RWPE1 (cell line): Measurements from ENCODE around the gene HIVEP3.

Experiments
- CTCF ChIA-PET: fragments of 350-600 bp; sonication (Branson Sonifier 250); formaldehyde crosslinking; extraction: SDS; loops from one replicate; lab custom pipeline; 2021; lab: Yijun Ruan, JAX
- POLR2A ChIA-PET: fragments of 400-600 bp; formaldehyde crosslinking; extraction: SDS; loops from one replicate; lab custom pipeline; 2020; ENCODE audit warnings: antibody characterized with exemption; ENCODE audit not compliant: low non-redundant PET; lab: Yijun Ruan, JAX
- DNase-seq: peaks from one replicate; pipeline ENCODE4 v3.0.0; 2012; ENCODE audit warnings: low spot score
- H3K27ac ChIP-seq: fragments of 450-650 bp; 2 replicates; pipeline ENCODE4 v1.5.1; 2017
- TF ChIP-seq, protein P1 (sequence below): fragments of 450-650 bp; conservative IDR thresholded peaks from 2 replicates; pipeline ENCODE4 v1.5.1; 2017; ENCODE audit warnings: low read depth, mild to moderate bottlenecking

The HIVEP3 gene

GRCh38 chr1:41853907-41854306 lies 64.8 kb downstream of the HIVEP3 start:
- CTCF ChIA-PET = no interaction called here

GRCh38 chr1:41852091-41852490 lies 66.6 kb downstream of the HIVEP3 start:
- ChIA-PET POLR2A (no interaction called here), CTCF (interaction anchor here (1.1 kb wide), 1 partner anchor 13 kb away, joined by 3 read pairs; no protein-coding TSS in a partner anchor)
- DNase-seq = no peak
- peak overlapping the region; percentile 63 for H3K27ac ChIP-seq
- TF ChIP-seq, protein P1, sequence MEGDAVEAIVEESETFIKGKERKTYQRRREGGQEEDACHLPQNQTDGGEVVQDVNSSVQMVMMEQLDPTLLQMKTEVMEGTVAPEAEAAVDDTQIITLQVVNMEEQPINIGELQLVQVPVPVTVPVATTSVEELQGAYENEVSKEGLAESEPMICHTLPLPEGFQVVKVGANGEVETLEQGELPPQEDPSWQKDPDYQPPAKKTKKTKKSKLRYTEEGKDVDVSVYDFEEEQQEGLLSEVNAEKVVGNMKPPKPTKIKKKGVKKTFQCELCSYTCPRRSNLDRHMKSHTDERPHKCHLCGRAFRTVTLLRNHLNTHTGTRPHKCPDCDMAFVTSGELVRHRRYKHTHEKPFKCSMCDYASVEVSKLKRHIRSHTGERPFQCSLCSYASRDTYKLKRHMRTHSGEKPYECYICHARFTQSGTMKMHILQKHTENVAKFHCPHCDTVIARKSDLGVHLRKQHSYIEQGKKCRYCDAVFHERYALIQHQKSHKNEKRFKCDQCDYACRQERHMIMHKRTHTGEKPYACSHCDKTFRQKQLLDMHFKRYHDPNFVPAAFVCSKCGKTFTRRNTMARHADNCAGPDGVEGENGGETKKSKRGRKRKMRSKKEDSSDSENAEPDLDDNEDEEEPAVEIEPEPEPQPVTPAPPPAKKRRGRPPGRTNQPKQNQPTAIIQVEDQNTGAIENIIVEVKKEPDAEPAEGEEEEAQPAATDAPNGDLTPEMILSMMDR = no peak

More at GRCh38 chr1:41853907-41854306, 64.8 kb downstream of the HIVEP3 start:
- TF ChIP-seq, protein P1 = no peak
- POLR2A ChIA-PET = no interaction called here
- H3K27ac ChIP-seq = no peak overlapping the region
- no peak for DNase-seq

DNA sequence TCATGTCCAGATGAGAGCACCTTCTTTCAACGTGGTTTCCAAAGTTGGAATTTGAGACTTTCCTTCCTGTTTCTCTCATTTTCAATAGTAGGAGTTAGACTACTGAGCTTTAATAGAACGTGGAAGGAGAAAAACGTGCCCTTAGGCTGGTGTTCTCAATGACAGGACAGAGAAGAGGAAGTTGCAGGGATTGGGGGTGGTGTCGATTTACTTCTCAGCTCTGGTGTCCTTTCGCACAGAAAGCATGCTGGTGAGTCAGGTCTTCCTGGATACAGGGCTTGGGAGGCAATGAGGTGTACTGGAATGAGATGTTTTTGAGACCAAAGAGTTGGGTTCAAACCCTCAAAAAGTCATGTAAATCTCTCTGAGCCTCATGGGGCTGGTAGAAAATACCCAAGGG lies 67.1 kb downstream of the HIVEP3 start:
- TF ChIP-seq, protein P1 = no peak
- peak; percentile 68 for DNase-seq
- peak overlapping the region; percentile 63; the same call in 1 of the 2 replicates for H3K27ac ChIP-seq
- ChIA-PET CTCF (no interaction called here), POLR2A (no interaction called here)

DNA sequence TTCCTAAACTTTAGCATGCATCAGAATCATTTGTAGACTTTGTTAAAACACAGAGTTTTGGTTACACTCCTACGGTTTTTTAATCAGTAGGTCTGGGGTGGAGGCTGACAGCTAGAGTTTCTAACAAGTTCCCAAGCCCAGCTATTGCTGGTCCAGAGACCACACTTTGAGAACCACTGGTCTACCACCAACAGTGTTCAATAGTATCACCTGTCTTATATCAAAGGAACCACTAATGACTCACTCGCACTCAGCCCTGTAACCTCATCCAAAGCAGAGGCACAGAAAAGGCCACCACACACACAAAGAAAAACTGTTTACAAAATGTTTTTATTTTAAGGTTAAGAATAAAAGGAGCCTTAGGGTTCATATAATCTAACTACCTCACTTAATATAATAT lies 68.7 kb downstream of the HIVEP3 start:
- peak overlapping the region; percentile 60 for H3K27ac ChIP-seq
- CTCF ChIA-PET = no interaction called here
- POLR2A ChIA-PET = no interaction called here
- TF ChIP-seq, protein P1 = no peak
- DNase-seq = no peak

- TF ChIP-seq, protein P1 = no peak
- CTCF ChIA-PET = no interaction called here
- H3K27ac ChIP-seq = peak overlapping the region; percentile 60
- POLR2A ChIA-PET = no interaction called here
- DNase-seq = no peak
Observed at GRCh38 chr1:41849211-41849759, 69.4 kb downstream of the HIVEP3 start.

DNA sequence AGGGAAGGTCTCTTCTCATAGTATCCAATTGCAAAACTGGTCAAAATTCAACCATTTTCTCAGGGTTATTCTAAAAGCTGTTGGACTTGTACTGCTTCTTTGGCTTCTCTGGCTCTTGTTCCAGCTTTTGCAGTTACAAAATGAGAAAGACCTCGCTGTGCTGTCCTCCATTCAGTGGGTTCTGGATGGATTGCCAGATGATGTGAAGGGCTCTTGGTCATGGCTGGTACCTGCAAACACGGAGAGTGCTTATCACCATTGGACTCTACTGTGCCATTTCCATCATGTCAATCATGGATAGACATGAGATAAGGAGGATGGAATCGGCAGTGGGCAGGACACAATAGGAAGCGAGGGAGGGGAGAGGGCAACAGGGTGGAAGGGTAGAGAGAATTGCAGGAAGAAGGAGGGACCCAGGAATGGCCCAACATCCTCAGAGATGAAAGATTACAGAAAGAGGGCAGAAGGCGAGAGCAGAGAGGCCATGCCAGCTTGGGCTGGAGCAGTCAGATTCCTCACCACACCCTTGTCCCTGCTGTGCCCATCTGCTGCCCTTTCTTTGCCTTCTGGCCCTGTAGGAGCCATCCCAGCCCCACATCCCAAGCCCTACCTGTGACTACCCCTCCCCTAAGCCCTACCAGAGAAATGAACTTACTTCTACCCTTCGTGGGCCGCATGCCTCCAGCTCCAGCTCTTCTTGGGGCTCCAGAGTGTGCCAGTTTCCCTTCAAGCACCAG lies 70.3 kb downstream of the HIVEP3 start:
- no peak for DNase-seq
- CTCF ChIA-PET = no interaction called here
- TF ChIP-seq, protein P1 = no peak
- peak overlapping the region; percentile 60 for H3K27ac ChIP-seq
- POLR2A ChIA-PET = no interaction called here
